OCI-LY7 (cell line): ENCODE data around the gene TMEM248. TPM values are rescaled to one million over a fixed set of nuclear protein-coding genes. Genes with fewer than 3 reads are reported as not detected.

Experiments
- BruUV-seq: library from RNA; stranded (reverse); fragments of 400-500 nt; replicated peaks from 2 replicates; lab custom pipeline; 2021; lab: Mats Ljungman, UMichigan
- CTCF ChIA-PET: fragments of 300-600 bp; sonication (Branson Sonifier 250); formaldehyde crosslinking; loops from one replicate; lab custom pipeline; 2022; ENCODE audit warnings: antibody characterized with exemption; ENCODE audit not compliant: unreplicated experiment; lab: Charles Lee
- POLR2A ChIA-PET: fragments of 300-600 bp; sonication (Branson Sonifier 250); formaldehyde crosslinking; loops from one replicate; lab custom pipeline; 2022; ENCODE audit warnings: antibody characterized with exemption; lab: Charles Lee
- DNase-seq: peaks from one replicate; pipeline ENCODE4 v3.0.0-alpha.2; 2015; ENCODE audit warnings: low spot score
- H2AFZ ChIP-seq: fragments of 200-600 bp; sonication (generic), shearing (Covaris generic); 2 replicates; pipeline ENCODE4 v1.6.1; 2014; ENCODE audit warnings: mild to moderate bottlenecking, antibody characterized with exemption, low read length, moderate library complexity
- H3K27ac ChIP-seq: fragments of 200-600 bp; sonication (generic); 2 replicates; pipeline ENCODE4 v1.5.1; 2014; ENCODE audit warnings: mixed run types, low read depth, mild to moderate bottlenecking, moderate library complexity, low read length, inconsistent platforms; ENCODE audit not compliant: poor library complexity, severe bottlenecking
- H3K36me3 ChIP-seq: fragments of 200-600 bp; sonication (generic); 2 replicates; pipeline ENCODE4 v1.6.1; 2014; ENCODE audit warnings: mild to moderate bottlenecking, antibody characterized with exemption, low read length, moderate library complexity, mixed read lengths; ENCODE audit not compliant: insufficient read depth
- H3K4me1 ChIP-seq: fragments of 200-600 bp; sonication (generic); 2 replicates; pipeline ENCODE4 v1.5.1; 2014; ENCODE audit warnings: mild to moderate bottlenecking, low read length; ENCODE audit not compliant: insufficient read depth, poor library complexity, severe bottlenecking
- H3K4me2 ChIP-seq: fragments of 200-600 bp; sonication (generic); 2 replicates; pipeline ENCODE4 v1.6.1; 2014; ENCODE audit warnings: mild to moderate bottlenecking, low read length
- H3K4me3 ChIP-seq: fragments of 200-600 bp; sonication (generic); 2 replicates; pipeline ENCODE4 v1.5.1; 2014; ENCODE audit warnings: mild to moderate bottlenecking, low read depth, low read length; ENCODE audit not compliant: poor library complexity, severe bottlenecking
- H3K79me2 ChIP-seq: fragments of 200-600 bp; sonication (generic); 2 replicates; pipeline ENCODE4 v1.6.1; 2016; ENCODE audit warnings: low read depth, mild to moderate bottlenecking, low read length, moderate library complexity, mixed read lengths; ENCODE audit not compliant: insufficient read depth
- H3K9me2 ChIP-seq: fragments of 200-600 bp; sonication (generic); 2 replicates; pipeline ENCODE4 v1.6.1; 2016; ENCODE audit warnings: mild to moderate bottlenecking, low read length, mixed read lengths; ENCODE audit not compliant: insufficient read depth
- H3K9me3 ChIP-seq: fragments of 200-600 bp; sonication (generic); 2 replicates; pipeline ENCODE4 v1.6.1; 2014; ENCODE audit warnings: mild to moderate bottlenecking, mixed run types, low read length, mixed read lengths
- H4K20me1 ChIP-seq: fragments of 200-600 bp; sonication (generic); 2 replicates; pipeline ENCODE4 v1.6.1; 2014; ENCODE audit warnings: mild to moderate bottlenecking, antibody characterized with exemption, low read length, moderate library complexity, mixed read lengths; ENCODE audit not compliant: insufficient read depth
- CTCF ChIP-seq: fragments of 200-600 bp; sonication (generic); conservative IDR thresholded peaks from 2 replicates; pipeline ENCODE4 v1.5.1; 2014; ENCODE audit warnings: mild to moderate bottlenecking, antibody characterized with exemption, low read length, moderate library complexity, mixed read lengths
- EZH2phosphoT487 ChIP-seq: fragments of 200-600 bp; sonication (generic); IDR thresholded peaks from 2 replicates; pipeline ENCODE4 v1.6.1; 2018; ENCODE audit warnings: low read depth, borderline replicate concordance, mild to moderate bottlenecking, mixed run types, antibody characterized with exemption, low read length, moderate library complexity, mixed read lengths
- intact Hi-C: fragments of 100-400 bp; cut with micrococcal nuclease; formaldehyde crosslinking; loops from one replicate; pipeline ENCODE4 v1.10.0; 2022; ENCODE audit not compliant: unreplicated experiment
- total RNA-seq, 2 experiments: library from RNA; depleted of rRNA in 1 of 2; stranded (reverse); fragments of >200 nt in 1 of 2; shearing (Covaris generic) in 1 of 2; gene quantifications; 2 replicates each; pipeline ENCODE4 v1.2.3, GENCODE V29; 2014 to 2022

The TMEM248 gene
- total RNA-seq, 2 experiments from 2014 or later, result 76.5 to 88.8 TPM

- no peak overlapping the region for H3K4me3 ChIP-seq
- DNase-seq, result no peak
- H3K9me2 ChIP-seq, result no peaks in the 10 kb centered on the region
- H3K79me2 ChIP-seq, result no peaks in the 10 kb centered on the region
- no peak for TF ChIP-seq CTCF
- TF ChIP-seq EZH2phosphoT487, result no peak
- intact Hi-C loops, result no loop called here
- ChIA-PET POLR2A (interaction anchor here (0.6 to 2.1 kb wide), 2 partner anchors 11 kb away, joined by 5 to 9 read pairs; no protein-coding TSS in a partner anchor), CTCF (interaction anchor here (0.6 kb wide), 1 partner anchor 15 kb away, joined by 3 read pairs; no protein-coding TSS in a partner anchor)
- BruUV-seq, result no TSS peak
- no peaks in the 10 kb centered on the region for H4K20me1 ChIP-seq
- no peaks in the 10 kb centered on the region for H3K4me1 ChIP-seq
- H3K4me2 ChIP-seq, result no peak overlapping the region
- H2AFZ ChIP-seq, result no peak overlapping the region
- H3K36me3 ChIP-seq, result peaks cover 5% of the 10 kb centered on the region; the same call in 1 of the 2 replicates
- no peaks in the 10 kb centered on the region for H3K9me3 ChIP-seq
- no peak overlapping the region for H3K27ac ChIP-seq
Measured at GRCh38 chr7:66903360-66904062, 17.5 kb upstream of the TMEM248 start.

GRCh38 chr7:66904063-66904593 is 16.9 kb upstream of the TMEM248 start:
- Histone ChIP-seq H3K9me3 (no peaks in the 10 kb centered on the region), H3K4me3 (no peak overlapping the region), H3K27ac (no peak overlapping the region), H3K9me2 (no peaks in the 10 kb centered on the region), H3K4me1 (no peaks in the 10 kb centered on the region), H3K36me3 (peaks cover 4% of the 10 kb centered on the region; the same call in 1 of the 2 replicates), H3K79me2 (no peaks in the 10 kb centered on the region), H4K20me1 (no peaks in the 10 kb centered on the region), H2AFZ (no peak overlapping the region), H3K4me2 (no peak overlapping the region)
- CTCF ChIA-PET, result interaction anchor here (0.6 kb wide), 1 partner anchor 14 kb away, joined by 3 read pairs; no protein-coding TSS in a partner anchor
- DNase-seq, result no peak
- intact Hi-C loops, result no loop called here
- POLR2A ChIA-PET, result interaction anchor here (1.0 to 2.1 kb wide), 3 partner anchors 10 to 15 kb away, joined by 3 to 9 read pairs (median 3); no protein-coding TSS in a partner anchor
- no TSS peak for BruUV-seq
- TF ChIP-seq CTCF (no peak), EZH2phosphoT487 (no peak)
